Right atrium auricular region (tissue), 2 donors: ENCODE measurements around the gene GMDS. TPM values are rescaled to one million over a fixed set of nuclear protein-coding genes. Genes with fewer than 3 reads are reported as not detected.
A peak's percentile ranks its signal among the peaks of the same experiment; 100 is the strongest.

Experiments
- DNase-seq: peaks from one replicate; pipeline ENCODE4 v3.0.0-alpha.2; 2019; ENCODE audit warnings: low spot score
- H3K27ac ChIP-seq, 2 donors: fragments of 200-600 bp; sonication (generic); 1 replicate in 1 of 2; 2 replicates in 1 of 2; pipeline ENCODE4 v1.5.1; 2016 to 2019
- H3K27me3 ChIP-seq, 2 donors: fragments of 200-600 bp; sonication (generic); one replicate each; pipeline versions ENCODE4 v1.5.1 to v1.6.0; 2017 to 2019
- H3K36me3 ChIP-seq: fragments of 200-600 bp; sonication (generic); one replicate; pipeline ENCODE4 v1.5.1; 2016
- H3K4me1 ChIP-seq, 2 donors: fragments of 200-600 bp; sonication (generic); one replicate each; pipeline versions ENCODE4 v1.5.1 to v1.6.0; 2017 to 2019
- H3K4me3 ChIP-seq, 2 donors: fragments of 200-600 bp; sonication (generic); 1 replicate in 1 of 2; 2 replicates in 1 of 2; pipeline ENCODE4 v1.5.1; 2017 to 2019; ENCODE audit warnings: mild to moderate bottlenecking in 1 of 2, moderate library complexity in 1 of 2
- H3K9me3 ChIP-seq, 2 donors: fragments of 200-600 bp; sonication (generic); one replicate each; pipeline ENCODE4 v1.5.1; 2019
- CTCF ChIP-seq, 2 donors: fragments of 200-600 bp; sonication (generic); IDR thresholded peaks; one replicate each; pipeline ENCODE4 v1.5.1; 2019; ENCODE audit warnings: antibody characterized with exemption in 2 of 2
- total RNA-seq, 2 donors: library from RNA; depleted of rRNA; stranded (reverse); fragments of >200 nt; gene quantifications; one replicate each; pipeline ENCODE4 v1.1.0, GENCODE V29; 2016

GMDS gene
- total RNA-seq, 2 donors from 2014 or later: 11.1 to 11.8 TPM

- Histone ChIP-seq H3K27me3 (peaks cover 0 to 8% of the 10 kb centered on the region in 2 donors), H3K27ac (no peak overlapping the region), H3K4me3 (no peak overlapping the region), H3K36me3 (no peaks in the 10 kb centered on the region), H3K4me1 (peaks cover 0 to 26% of the 10 kb centered on the region in 2 donors), H3K9me3 (no peaks in the 10 kb centered on the region)
- no peak for TF ChIP-seq CTCF (IDR thresholded peaks at IDR 0.05)
- no peak for DNase-seq
These were observed 617.4 kb downstream of the GMDS start for GRCh38 chr6:1627827-1628560.

- no peak for DNase-seq
- TF ChIP-seq CTCF (IDR thresholded peaks at IDR 0.05): no peak
- H3K27me3 ChIP-seq: peaks cover 0 to 8% of the 10 kb centered on the region in 2 donors
- no peaks in the 10 kb centered on the region for H3K9me3 ChIP-seq
- H3K4me1 ChIP-seq: peaks cover 0 to 26% of the 10 kb centered on the region in 2 donors
- no peaks in the 10 kb centered on the region for H3K36me3 ChIP-seq
- H3K27ac ChIP-seq: no peak overlapping the region
- H3K4me3 ChIP-seq: no peak overlapping the region
These were observed 618.9 kb downstream of the GMDS start for GRCh38 chr6:1626481-1626880.

- peaks cover 0 to 24% of the 10 kb centered on the region in 2 donors for H3K4me1 ChIP-seq
- peaks cover 0 to 8% of the 10 kb centered on the region in 2 donors for H3K27me3 ChIP-seq
- no peaks in the 10 kb centered on the region for H3K9me3 ChIP-seq
- H3K36me3 ChIP-seq: no peaks in the 10 kb centered on the region
- no peak for TF ChIP-seq CTCF (IDR thresholded peaks at IDR 0.05)
- peak overlapping the region in 1 of 2 donors; percentile 79 for H3K27ac ChIP-seq
- no peak overlapping the region for H3K4me3 ChIP-seq
- no peak for DNase-seq
These were observed 619.5 kb downstream of the GMDS start for GRCh38 chr6:1625794-1626435.

- H3K4me3 ChIP-seq: peak overlapping the region; percentile 45 to 63
- H3K4me1 ChIP-seq: peaks cover 0 to 26% of the 10 kb centered on the region in 2 donors
- peak overlapping the region; percentile 75 to 79 for H3K27ac ChIP-seq
- no peak for TF ChIP-seq CTCF (IDR thresholded peaks at IDR 0.05)
- H3K36me3 ChIP-seq: no peaks in the 10 kb centered on the region
- peaks cover 0 to 16% of the 10 kb centered on the region in 2 donors for H3K27me3 ChIP-seq
- no peak for DNase-seq
- no peaks in the 10 kb centered on the region for H3K9me3 ChIP-seq
These were observed 620.3 kb downstream of the GMDS start for GRCh38 chr6:1624851-1625781.

- H3K9me3 ChIP-seq: no peaks in the 10 kb centered on the region
- peaks cover 0 to 22% of the 10 kb centered on the region in 2 donors for H3K27me3 ChIP-seq
- peak overlapping the region; percentile 45 to 63 for H3K4me3 ChIP-seq
- H3K27ac ChIP-seq: peak overlapping the region; percentile 75 to 79
- no peak for TF ChIP-seq CTCF (IDR thresholded peaks at IDR 0.05)
- DNase-seq: no peak
- H3K36me3 ChIP-seq: no peaks in the 10 kb centered on the region
- peaks cover 0 to 33% of the 10 kb centered on the region in 2 donors for H3K4me1 ChIP-seq
These were observed 621.2 kb downstream of the GMDS start for GRCh38 chr6:1624058-1624850.
